GM18517 (cell line): ENCODE results near the gene BSCL2.
"Not testable (repeated sequence)": the region's sequence is repeated elsewhere in the genome, so short reads cannot be mapped to it uniquely, and the experiment has no call there.

Experiments
- ATAC-seq: cut with Tn5 transposase; IDR thresholded peaks from one replicate; pipeline ENCODE4 v1.9.1; 2021; ENCODE audit warnings: mild to moderate bottlenecking, moderate library complexity; ENCODE audit not compliant: unreplicated experiment

The BSCL2 gene

DNA sequence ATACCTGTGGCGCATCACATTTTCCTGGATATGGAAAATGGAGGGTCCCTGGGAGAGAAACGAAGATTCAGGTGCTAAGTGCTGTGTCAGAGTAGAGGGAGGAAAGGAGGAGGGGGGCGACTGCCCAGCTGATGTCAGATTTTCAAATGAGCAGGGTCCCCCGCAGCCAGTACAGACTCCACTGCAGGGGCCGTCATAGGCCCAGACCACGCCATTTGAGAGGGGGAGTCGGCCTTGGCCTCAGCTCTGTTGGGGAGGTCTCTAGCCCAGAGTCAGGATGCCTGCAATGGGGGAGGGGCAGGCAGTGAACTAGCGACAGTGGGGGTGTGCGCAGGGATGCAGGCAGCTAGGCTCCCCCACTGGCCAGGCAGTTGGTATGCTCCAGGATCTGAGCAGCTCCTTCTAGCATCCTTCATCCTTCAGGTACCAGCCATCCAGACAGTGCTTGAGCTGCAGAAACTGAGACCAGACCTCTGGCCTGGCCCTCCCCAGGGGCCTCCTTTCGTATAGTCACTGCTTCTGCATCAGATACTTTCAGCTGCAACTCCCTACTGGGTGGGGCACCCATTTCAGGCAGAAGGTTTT is at the start of gene BSCL2, which contains the start of gene GNG3:
TSS of gene BSCL2 (minus strand) at position 148 of the 585 bp plus-strand sequence. CDS start 229 bp downstream, outside the sequence.
TSS of gene GNG3 (plus strand) at position 400 of the 585 bp plus-strand sequence. CDS start 620 bp downstream, outside the sequence.
- ATAC-seq: no peak

DNA sequence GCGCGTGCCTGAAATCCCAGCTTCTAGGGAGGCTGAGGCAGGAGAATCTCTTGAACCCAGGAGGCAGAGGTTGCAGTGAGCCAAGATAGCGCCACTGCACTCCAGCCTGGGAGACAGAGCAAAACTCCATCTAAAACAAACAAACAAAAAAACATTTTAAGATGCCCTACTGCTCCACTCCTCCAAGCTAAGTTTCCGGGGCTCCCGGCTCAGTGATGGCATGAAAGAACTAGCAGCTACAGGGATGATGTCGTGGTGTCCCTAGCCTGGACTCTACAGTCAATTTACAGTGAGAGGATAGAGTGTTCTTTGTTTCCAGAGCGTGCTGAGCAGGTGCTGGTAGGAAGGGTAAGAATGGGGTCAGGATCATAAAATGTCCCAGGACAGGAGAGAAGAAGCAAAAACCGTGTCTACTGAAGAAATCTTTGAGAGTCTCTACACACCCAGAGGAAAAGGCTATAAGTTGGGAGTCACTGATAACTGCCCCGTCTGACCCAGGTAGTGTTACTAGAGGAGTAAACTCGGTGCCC is 47.9 kb upstream of the BSCL2 start:
- ATAC-seq: no peak

DNA sequence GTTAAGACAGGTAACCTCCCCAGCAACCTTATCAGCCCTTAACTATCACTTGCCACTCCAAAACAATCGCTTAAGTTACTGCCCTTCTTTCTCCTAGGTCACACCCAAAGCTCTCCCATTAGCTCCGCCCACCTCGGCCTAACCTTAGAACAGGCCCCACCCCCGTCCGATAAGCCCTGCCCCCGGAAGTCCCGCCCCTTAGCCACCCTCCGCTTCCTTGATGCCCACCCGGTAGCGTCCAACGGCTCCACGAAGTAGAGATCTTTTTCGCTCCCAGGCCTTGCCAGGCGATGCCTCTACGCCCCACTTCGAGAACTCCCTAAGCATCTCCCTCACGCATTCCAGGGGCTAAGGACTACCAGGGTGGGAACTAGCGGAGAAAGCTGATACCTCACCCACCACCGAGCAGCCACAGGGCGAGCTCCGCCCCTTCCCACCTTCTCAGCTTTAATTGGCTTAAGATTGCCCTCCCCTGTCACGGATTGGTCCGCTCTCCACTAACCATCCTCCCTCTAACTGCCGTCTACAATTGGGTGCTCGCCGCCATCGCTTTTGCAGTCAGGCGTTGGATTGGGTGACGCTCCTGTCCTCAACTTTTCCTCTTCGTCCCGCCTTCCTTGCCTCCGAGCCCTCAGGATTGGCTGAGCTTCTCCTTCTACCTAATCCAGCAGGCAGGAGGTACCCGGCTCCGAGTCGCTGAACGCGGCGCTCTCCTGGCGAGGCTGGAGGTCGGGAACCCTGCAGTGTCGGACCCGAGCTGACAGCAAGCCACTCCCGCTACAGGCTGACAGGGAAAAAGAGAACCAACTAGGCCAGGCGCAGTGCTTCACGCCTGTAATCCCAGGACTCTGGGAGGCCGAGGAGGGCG is 46.7 kb upstream of the BSCL2 start, which contains the start of gene ZBTB3:
TSS of gene ZBTB3 (minus strand) at position 425 of the 868 bp plus-strand sequence. CDS start 496 bp downstream, outside the sequence.
- peak; percentile 98 for ATAC-seq

DNA sequence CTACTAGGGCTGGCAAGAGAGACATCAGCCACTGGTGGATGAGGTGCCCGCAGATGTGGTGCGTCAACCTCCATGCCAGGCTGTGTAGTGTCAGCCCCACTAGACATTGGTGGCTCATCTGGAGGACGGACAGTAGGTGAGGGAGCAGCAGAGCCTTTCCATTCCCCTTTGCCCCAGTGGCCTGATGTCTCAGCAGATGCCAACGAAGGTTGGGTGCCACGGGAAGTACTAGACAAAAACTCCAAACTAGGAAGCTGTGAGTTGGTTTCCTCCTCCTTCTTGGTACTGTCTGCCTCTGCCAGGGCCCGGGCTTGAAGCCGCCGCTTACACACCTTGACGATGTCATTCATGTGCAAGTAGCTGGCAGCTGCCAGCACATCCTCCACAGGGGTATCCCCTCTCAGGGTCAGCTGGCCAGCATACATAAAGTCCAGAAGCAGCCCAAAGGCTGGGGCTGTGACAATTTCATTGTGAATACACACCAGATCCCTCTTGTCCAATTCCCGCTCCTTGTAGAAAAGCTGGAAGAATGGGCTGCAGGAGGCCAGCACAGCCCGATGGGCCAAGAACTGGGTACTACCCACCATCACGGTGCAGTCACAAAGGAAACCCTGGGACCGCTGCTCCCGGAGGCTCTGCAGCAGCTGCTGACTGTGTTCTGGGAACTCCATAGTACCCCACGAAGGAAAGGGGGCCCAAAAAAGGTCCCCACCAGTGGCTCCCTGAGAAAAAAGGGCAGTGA is 45.9 kb upstream of the BSCL2 start:
- ATAC-seq: peak; percentile 4

DNA sequence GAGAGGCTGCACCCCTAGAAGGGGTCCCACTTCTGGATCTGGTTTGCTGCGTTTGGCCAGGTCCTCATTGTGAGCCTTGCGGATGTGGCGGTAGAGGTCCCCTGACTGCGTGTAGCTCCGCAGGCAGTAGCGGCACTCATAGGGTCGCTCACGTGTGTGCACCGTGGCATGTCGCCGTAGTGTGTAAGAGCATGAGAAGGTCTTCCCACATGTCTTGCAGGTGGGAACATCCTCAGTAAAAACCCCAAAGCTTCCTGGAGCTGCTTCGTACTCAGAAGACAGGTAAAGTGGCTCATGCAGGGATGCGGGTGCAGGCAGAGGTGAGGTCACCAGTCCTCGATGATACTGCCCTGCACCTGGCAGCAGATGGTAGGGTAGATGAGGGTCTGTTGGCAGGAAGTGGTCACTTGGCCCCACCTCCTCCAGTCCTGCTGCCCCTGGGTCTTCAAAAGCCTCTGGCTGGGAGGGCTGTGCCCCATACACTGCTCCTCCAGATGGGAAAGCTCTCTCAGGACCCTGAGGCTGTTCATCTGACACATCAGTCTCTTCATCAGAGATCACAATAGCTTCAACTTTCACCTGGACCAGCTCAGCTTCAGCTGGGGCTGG is 45.1 kb upstream of the BSCL2 start:
- ATAC-seq: no peak

DNA sequence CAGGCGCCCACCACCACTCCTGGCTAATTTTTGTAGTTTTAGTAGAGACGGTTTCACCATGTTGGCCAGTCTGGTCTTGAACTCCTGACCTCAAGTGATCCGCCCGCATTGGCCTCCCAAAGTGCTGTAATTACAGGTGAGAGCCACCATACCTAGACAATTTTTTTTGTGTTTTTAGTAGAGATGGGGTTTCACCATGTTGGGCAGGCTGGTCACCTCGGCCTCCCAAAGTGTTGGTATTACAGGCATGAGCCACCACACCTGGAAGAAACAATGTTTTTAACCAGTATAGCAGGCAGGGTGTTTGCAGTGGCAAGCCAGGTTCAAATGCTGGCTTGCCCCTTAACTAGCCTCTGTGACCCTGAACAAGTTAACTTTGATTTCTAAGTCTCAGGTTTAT is 42.7 kb upstream of the BSCL2 start:
- ATAC-seq: not testable (repeated sequence)

DNA sequence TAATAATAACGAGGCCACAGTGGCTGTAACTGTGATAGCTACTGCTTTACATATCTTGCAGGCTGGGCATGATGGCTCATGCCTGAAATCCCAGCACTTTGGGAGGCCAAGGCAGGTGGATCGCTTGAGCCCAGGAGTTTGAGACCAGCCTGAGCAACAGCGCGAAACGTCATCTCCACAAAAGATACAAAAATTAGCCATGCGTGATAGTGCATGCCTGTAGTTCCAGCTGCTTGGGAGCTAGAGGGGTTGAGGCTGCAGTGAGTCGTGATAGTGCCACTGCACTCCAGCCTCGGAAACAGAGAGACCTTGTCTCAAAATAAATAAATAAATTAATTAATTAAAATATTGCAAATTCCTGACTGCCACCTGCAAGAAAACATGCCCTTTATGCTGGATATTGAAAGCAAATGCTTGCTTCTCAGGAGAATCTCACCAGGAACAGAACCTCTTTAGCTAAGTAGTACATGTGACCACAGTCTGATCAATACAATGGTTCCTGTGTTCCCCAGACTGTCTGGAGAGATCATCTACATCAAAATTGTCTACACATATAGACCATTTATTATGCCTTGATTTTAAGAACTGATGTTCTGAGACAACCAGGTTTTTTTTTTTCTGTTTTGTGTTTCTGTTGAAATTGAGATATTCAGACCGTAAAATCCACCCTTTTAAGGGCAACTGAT is 40.4 kb upstream of the BSCL2 start:
- ATAC-seq: no peak

DNA sequence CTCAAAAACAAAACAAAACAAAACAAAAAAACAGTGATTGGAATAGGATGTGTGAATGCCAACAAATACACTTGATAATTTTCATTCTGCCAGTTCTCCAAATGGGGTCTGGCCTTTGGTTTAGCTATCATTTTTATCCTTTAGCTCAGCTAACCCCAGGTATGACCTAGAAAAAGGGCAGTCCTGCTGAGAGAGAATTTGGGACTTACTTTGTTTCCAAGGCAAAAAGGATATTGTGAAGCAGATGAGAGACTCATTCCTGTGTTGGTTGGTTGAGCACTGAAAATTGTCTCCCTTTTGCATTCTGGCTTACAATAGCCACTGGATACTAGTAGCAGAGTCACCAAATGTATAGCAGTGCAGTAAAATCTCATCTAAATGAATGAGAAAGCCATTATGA is 30.0 kb upstream of the BSCL2 start:
- ATAC-seq: no peak

DNA sequence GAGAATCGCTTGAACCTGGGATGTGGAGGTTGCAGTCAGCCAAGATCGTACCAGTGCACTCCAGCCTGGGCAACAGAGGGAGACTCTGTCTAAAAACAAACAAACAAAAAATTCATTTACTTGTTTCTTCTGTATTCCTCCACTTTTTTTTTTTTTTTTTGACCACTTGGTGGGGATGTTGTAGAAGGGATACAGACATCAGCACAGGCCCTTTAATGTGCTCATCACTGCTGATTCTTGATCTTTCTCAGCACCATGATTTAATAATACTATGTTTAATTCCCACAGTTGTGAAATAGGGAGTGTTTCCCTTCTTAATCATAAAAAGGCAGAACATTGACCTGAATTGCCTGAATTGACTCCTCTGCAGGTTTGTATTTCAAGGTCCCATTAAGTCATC is 25.6 kb upstream of the BSCL2 start:
- no peak for ATAC-seq

DNA sequence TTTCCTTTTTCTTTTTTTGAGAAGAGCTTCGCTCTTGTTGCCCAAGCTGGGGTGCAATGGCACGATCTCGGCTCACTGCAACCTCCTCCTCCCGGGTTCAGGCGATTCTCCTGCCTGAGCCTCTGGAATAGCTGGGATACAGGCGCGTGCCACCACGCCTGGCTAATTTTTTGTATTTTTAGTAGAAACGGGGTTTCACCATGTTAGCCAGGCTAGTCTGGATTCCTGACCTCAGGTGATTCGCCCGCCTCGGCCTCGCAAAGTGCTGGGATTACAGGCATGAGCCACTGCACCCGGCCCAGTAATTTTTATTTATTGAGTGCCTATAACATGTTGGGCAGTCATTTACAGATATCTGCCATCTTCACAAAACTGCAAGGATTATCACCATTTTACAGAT is 22.9 kb upstream of the BSCL2 start:
- ATAC-seq: not testable (repeated sequence)

DNA sequence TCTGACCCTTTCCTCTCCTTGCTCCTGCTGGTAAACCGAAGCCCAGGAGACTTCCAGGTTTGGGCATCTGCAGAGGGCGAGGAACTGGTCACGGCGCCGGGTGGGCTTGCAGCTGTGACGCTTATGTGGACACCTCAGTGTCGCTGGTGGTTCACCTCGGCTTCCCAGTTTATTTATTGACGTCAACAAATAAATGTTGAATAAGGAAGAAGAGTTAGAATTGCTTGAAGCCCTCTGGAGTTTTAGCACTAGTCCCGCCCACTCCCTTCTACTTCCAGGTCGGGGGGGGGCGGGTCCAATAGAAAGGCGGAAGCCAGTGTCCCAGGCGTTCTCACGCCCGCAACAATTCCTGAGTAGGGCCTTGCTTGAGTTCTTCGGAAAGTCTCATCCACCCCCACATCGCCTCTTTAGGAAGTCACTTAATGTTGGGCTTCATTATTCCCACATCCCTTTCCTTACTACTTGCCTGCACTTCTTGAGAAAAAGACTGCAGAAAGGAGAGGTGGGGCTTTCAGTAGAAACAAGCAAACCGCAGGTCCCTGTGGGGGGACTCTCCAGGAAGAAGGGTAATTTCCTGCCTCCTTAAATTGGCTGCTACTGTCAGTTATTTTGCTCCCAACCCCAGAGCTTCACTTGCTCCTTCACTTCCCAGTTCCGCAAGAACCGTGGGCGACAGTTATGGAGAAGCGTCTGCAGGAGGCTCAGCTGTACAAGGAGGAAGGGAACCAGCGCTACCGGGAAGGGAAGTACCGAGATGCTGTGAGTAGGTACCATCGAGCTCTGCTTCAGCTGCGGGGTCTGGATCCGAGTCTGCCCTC is 21.2 kb upstream of the BSCL2 start, which contains the start of gene TTC9C:
TSS of gene TTC9C (plus strand) at position 316 of the 818 bp plus-strand sequence. CDS start at position 679, 363 bp downstream.
- ATAC-seq: peak; percentile 9

DNA sequence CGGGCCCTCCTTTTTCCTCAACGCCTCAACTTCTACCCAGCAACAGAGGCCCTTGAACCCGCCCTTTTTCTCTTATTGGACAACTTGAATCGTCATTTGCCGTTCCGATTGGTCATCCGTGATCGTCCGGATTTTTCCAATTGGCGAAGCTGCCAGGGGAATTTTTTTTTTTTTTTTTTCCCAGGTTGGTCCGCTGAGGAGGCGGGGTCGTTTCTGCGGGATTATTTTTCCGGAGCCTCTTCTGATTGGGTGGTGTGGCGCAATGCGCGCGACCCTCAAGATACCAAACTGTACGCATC is 20.6 kb upstream of the BSCL2 start:
- ATAC-seq: peak; percentile 61

DNA sequence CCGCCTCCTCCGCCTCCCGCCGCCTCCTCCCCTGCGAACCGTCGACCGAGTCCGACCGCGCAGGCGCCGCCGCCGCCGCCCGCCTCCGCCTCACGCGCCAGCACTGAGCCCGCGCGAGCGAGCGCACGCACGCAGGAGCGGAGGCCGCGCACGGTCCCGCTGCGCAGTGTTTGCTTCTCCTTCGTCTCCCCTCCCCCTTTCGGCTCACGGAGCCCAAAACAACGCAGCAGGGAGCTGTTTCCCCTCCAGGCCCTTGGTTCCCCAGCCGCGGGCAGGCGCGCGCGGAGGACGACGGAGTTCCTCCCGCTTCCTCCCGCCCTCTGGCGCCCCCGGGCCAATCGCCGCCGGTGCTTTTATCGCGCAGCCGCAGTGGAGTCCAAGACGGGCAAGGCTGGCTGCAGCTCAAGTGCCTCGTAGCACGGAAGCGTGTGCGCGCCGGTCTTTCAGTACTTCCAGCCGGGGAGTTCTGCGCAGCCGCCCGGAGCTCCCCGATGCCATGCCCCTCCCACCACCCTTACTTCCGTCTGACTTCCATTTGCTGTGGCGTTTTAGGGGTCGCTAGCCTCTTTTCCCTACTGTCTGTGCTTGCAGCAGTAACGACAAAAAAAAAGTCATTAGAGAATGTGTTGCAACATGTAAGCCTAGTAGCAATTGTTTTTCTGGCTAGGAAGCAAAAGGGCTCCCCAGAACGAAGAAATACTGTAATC is 20.1 kb upstream of the BSCL2 start, which contains the start of gene HNRNPUL2:
TSS of gene HNRNPUL2 (minus strand) at position 293 of the 707 bp plus-strand sequence. CDS start 301 bp downstream, outside the sequence.
- ATAC-seq: peak; percentile 58

DNA sequence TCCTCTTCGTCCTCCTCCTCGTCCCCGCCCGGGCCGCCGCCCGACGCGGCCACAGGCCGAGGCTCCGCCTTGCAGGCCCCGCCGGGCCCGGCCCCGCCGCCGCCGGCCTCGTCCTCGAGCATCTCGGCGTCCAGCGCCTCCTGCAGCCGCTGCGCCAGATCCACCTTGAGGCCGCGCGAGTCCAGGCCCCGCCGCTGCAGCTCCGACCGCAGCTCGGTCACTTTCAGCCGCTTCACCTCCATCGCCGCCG is 19.6 kb upstream of the BSCL2 start:
- ATAC-seq: no peak

DNA sequence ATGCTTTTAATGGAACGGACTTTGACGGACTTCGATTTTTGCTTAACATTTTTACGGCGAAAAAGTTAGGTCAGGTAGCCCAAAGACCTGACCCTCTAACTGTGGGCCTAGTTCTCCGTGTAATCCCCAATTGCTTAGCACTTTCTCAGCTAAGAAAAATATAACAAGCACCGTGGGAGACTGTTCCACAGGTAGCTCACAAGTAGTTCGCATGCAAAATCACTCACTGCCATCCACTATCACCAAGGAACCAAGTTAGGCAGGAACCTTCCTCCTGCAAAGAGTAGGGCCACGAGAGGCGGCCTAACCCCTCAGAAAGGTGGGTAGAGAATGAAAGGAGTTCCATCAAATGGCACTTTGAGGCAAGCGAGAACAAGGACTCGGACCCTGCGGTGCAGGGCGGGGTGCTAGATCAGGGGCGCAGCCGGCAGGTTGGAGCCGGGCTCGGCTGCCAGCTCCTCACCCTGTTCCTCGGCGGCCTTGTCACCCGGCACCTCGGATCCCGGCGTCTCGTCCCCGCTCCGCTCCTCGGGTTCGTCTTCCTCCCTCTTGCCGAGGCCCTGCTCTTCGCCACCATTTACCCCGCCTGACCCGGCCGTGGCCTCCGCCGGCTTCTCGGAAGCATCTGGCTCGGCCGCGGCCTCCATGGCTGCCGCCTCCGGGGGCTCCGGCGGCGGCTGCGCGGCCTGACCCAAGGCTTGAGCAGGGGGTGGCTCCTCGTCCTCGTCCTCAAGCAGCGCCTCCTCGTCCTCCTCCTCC is 19.1 kb upstream of the BSCL2 start:
- peak; percentile 1 for ATAC-seq

DNA sequence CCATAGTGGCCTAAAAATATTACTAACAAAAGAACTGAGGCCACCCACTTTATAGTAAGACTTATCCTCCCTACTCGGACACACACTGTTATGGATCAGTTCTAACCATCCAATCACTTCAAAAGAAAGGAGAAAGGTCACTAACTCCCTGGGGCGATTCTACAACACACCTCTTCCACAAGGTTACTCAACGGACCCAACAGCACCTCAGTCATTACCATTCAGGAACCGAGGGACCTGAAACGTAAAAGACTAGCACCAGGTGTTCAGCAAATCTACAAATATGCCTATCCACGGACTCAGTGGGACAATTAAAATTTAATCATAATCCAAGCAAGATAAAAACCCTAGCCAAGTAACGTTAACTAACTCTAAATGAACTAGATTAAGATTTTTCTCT is 18.4 kb upstream of the BSCL2 start:
- ATAC-seq: no peak

DNA sequence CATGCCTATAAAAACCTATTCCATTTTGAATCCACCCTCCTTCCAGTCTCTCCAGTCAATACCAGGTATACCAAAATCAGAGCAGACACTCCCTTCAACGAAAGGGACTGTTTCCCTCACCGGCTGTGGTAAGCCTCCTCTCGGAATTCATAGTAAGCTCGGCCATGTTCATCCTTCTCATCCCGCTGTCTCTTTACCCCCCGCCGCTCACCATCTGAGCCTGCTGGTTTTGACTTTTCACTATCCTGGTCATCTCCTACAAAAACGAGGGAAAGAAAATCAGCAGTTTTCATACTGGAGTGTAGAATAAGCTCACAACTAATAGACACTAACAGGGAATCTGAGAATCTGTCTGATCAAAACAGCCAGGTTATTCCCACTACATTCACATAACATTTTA is 16.9 kb upstream of the BSCL2 start:
- no peak for ATAC-seq

DNA sequence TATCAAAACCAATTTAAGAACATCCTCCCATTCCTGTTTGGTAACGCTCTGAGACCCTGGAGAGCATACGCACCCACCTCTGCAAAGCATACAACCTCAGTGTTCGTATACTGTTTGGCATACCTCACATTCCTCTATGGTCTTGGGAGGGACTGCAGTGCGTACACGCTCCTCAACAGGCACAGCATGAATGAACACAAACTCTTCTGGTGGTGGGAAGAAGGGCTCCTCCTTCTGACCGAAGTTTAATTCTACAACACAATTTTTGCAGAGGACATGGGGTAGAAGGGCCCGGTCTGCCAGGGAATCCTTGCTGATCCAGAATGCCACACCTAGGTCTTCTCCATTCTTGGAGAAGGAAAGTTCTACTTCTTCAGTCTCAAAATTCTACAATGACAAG is 14.8 kb upstream of the BSCL2 start:
- ATAC-seq: no peak
